GM18511 (cell line): ENCODE results near the gene UST.

Source experiments
- ATAC-seq: cut with Tn5 transposase; IDR thresholded peaks from one replicate; pipeline ENCODE4 v1.9.1; 2021; ENCODE audit warnings: mild to moderate bottlenecking, moderate library complexity; ENCODE audit not compliant: unreplicated experiment

Gene UST

DNA sequence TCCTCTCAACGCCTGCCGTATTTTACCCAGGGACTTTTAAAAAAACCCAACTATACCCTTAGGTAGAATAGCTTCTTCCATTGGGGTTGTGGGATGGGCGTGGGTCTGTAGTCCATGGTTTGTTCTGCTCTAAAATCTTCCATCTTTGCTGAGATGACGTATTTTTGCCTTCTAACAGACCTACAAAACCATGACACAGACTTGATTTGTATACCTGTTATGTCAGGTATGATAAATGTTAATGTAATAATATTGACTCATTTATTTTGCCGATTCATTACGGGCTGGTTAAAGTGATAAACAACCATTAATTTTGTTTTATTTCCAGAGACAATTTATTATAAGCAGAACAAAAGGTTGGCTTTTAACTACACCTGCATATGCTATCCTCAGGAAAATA is 48.7 kb downstream of the UST start:
- ATAC-seq: no peak

DNA sequence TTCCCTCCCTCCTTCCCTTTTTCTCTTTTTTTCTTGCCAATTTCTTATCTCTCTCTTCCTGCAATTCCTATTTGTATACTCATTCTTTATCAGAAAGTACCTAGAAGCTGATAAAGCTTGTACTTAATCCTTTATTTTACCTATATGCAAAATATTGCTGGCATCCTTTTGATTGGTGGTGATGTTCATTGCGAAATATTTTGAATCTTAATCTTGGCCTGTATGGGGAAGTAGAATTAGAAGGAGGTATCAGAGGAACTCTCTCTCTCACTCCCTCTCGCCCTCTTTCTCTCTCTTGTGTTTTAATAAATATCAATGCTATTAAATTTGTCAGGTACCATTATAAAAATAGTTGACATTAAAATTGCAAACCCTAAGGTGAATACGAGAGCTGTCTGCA is 52.8 kb downstream of the UST start:
- no peak for ATAC-seq

DNA sequence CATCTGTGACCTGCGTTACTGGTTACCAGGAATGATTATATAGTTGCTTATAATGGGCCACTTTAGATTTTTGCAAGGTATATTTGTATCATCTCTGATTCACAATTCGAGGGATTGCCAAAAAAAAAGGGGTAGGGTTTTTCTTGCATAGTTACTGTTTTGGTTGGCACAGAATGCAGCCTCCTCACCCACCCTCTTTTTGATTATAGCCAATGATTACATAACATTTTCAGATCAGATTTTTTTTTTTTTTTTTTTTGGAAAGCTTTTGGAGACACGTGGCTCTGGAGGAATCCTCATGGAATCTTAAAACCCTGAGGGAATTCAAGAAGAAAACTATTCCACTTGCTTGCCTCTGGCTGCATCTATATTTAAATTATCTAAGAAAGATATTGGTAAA is 53.7 kb downstream of the UST start:
- no peak for ATAC-seq

GRCh38 chr6:148803979-148804378 is 57.1 kb downstream of the UST start:
- ATAC-seq: no peak

DNA sequence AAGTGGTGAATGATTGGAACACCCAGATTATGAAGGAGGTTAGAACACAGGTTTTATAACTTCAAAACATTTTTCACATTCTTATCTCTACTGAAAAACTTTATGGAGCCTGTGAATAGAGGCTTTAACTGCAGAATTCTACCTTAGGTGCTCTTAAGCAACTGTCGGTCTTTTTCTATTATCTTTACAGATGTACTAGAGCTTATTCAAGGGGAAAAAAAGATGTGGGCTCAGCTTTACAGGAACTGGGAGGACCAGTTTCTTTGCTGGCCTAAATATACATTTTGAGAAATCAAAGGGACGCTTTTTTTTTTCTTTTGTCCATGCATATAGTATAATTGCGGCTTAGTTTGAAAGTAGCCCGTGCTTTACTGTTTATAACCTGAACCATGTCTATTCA is 58.9 kb downstream of the UST start:
- ATAC-seq: no peak

DNA sequence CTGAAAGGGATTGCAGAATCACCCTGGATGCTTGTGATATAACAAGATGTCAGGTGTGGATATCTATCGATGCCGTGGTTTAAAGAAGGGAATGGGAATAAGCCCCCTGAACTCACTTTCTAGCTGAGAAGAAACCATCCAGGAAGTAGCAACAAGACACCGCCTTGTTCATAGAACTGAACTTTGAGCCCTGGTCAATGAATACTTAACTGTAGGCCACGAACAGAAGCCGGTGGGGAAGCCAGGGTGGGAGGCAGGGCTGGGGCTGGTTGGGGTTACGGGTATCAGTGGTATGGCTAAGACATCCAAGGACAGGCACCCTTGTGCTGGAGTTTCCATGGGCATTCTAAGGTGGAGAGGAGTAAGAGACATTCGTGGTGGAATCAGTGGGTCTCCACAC is 61.0 kb downstream of the UST start:
- no peak for ATAC-seq

- ATAC-seq: no peak
Measured at GRCh38 chr6:148808786-148809304, 62.0 kb downstream of the UST start.

DNA sequence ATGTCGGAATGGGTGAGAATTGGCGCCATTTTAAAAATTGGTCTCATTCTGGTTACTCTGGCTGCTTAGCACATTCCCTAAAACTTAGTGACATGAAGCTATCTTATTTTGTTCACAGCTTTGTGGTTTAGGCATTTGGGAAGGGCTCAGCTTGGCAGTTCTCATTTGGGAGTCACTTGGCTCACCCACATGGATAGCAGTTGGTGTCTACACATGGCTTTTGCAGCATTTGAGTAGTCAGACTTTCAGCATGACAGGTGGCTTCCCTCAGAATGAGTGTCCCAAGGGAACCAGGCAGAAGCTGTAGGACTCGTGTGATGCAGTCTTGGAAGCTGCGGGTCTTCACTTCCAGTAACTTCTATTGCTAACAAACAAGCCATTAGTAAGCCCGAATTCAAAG is 64.6 kb downstream of the UST start:
- ATAC-seq: no peak

- ATAC-seq: no peak
Measured at GRCh38 chr6:148814082-148814790, 67.4 kb downstream of the UST start.

GRCh38 chr6:148814869-148815268 is 68.0 kb downstream of the UST start:
- ATAC-seq: no peak

DNA sequence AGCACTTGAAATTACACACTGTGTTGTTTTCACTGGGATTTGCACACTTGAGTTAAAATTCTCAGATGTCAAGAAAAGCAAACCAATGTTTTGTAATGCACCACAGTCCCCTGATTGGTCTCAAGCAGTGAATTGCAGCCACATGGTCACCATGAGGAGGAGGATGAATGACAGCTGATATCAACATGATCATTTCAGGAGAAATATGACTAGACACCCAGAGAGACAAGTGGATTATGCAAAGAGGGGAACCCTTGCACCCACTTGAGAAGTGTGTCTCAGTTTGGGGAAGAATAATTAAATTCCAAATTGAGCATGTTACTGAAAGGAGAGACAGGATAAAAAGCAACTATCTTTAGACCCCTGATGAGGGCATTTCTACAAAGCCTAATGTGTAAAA is 69.3 kb downstream of the UST start:
- ATAC-seq: no peak

DNA sequence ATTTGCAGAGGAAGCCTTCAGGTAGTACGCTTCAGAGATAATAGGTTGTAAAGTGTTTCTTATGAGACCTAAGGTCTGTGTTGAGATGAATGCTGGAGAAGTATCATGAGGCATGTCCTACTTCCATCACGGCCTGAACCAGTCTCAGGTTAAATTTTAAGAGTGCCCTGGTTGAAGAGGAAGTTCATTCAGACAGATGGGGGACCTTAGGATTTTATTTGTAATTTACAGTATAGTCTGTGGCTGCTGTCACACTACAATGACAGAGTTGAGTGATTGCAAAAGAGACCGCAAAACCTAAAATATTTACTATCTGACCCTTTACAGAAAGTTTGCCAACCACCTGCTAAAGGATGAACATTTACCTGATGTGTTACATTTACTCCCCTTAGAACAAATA is 70.9 kb downstream of the UST start:
- ATAC-seq: no peak

DNA sequence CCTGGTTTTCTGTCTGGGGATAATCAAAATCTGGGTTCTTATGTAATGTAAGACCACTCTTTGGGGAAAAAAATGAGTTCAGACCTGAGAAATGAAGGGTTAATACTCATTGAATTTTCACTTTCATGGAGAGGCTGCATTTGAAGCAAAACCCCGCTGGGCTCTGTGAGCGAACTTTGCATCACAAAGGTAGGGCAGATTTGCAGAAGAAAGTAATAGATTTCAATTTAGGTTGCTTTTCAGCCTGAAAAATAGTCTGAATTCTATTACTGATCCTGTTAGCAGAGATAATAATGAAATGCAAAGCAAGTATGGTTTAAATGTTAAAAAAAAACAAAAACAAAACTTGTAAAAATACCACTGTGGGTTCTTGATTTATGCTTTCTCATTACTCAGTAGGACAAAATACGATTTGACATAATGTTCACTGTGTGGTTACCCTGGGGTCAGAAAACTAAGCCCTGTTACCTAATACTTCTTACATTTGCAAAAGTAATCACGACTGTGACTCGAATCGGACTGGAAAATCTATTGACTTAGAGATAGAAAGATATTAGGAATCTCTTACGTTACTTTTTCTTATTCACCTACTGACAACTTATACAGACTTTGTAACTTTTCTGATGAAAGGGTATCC is 72.2 kb downstream of the UST start:
- ATAC-seq: no peak

GRCh38 chr6:148819852-148820251 is 73.0 kb downstream of the UST start:
- ATAC-seq: no peak

DNA sequence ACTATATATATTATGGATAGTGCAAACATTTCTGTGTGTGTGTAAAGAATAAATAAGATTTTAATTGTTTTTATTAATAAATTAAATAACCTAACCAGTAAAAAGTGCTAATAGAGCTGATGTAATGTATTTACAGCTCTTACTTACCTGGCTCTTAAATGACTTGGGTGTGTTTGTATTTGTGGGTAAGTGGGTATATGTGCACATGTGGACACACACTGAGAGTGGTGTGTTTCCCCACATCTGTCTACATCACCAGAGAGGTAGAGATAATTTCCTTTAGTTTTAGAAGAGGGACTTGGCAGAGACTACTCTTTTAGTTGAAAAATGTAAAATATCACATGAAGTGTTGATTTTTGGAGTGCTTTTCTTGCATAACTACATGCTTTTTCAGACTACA is 76.0 kb downstream of the UST start:
- ATAC-seq: no peak

DNA sequence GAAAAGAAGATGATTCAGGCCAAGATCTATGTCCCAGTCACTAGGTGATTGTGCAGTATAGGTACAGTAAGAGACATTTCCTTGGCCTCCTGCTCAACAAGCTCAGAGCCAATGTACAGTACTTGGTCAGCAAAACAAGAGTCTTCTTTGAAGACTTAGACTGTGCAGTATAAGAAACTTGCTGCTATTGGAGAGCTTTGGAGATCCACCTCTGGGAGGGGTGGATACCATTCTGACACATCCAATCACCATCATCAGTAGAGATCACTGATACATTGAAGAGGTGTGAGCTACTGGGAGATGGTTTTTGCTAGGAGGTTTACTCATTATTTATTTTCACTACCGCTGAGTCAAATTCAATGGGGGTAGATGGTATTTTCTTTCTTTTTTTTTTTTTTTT is 77.5 kb downstream of the UST start:
- ATAC-seq: no peak

GRCh38 chr6:148824960-148825359 is 78.1 kb downstream of the UST start:
- no peak for ATAC-seq

DNA sequence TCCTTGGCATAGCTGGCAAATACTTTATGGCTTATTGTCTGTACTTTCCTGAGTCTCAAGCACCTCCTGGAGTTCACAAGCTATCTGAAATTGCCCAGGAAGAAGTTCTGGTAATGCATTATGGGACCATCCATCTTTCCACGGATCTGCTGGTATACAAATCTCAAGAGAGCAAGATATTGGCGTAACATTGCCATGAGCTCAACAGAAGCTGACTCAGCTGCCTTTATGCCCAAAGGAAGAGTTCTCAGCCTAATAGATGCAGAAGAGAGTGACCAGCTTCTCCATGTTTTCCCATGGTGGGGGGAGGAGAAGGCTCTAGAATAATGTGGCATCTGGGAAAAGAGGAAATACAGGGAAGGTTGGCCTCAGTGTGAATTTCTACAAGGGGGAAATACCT is 78.7 kb downstream of the UST start:
- no peak for ATAC-seq

GRCh38 chr6:148827416-148828045 is 80.7 kb downstream of the UST start:
- no peak for ATAC-seq

DNA sequence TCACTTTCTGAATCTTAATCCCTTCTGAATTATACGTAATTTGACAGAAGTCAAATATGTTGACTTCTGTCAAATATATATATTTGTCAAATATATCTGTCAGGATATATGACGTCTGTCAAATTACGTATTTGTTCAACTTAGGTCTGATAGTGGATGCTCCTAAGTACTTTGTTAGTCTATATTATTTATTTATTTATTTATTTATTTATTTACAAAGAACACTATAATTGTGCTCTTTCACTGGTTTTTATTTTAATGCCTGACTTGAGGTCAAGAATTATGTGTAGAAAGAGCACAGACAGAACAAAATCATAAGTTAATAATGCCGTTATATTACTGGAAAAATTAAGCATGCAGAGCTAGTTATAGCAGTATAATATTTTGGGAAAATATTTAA is 81.2 kb downstream of the UST start:
- ATAC-seq: no peak

- ATAC-seq: no peak
Measured at GRCh38 chr6:148829415-148830101, 82.7 kb downstream of the UST start.

DNA sequence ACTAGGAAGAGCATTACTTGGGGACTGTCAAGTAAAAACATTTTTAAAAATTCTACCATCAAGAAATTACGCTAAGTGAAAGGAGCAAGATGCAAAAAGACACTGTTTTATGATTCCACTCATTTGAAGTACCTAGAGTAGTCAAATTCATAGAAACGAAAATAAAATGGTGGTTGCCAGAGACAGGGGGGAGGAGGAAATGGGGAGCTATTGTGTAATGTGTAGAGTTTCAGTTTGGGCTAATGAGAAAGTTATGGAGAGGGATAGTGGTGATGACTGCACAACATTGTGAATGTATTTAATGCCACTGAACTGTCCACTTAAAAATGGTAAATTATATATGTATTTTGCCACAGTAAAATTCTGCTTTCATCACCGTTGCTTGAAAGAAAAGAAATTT is 83.8 kb downstream of the UST start:
- ATAC-seq: no peak
